ENCODE data around the gene NARS2.
A peak's percentile ranks its signal among the peaks of the same experiment; 100 is the strongest.

NARS2 gene

DNA sequence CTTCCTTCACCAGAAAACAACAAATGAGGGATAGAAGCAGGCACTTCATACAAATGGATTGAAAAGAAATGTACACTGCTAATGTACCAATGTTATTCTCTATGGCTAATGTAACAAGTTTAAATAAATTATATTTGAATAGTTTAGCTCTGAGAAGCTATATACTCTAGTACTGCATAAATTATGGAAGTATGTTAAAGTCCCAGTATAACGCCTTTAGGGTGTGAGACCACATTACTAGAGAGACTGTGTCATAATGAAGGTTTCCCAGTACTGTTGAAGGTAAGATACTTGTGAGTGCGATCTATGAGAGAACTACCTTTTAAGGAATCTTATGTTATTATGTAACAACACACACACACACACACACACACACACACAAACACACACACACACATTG lies 117.2 kb downstream of the NARS2 start:
- Histone ChIP-seq H3K36me3 (ENCODE audit: insufficient read depth, low read length) (peaks cover 29% of the 10 kb centered on the region), H3K27me3 (ENCODE audit: insufficient read depth, low read length) (no peaks in the 10 kb centered on the region), H3K4me2 (ENCODE audit: low read length) (no peak overlapping the region), H3K4me1 (ENCODE audit: insufficient read depth, low read length, severe bottlenecking) (peaks cover 14% of the 10 kb centered on the region), H4K20me1 (ENCODE audit: insufficient read depth, low read length) (no peaks in the 10 kb centered on the region), H3K9me3 (ENCODE audit: low read length) (no peaks in the 10 kb centered on the region), H2AFZ (ENCODE audit: low read length) (no peak overlapping the region), H3K9ac (ENCODE audit: low read length) (no peak overlapping the region), H3K27ac (ENCODE audit: low read depth, low read length, poor library complexity, severe bottlenecking) (no peak overlapping the region), H3K79me2 (ENCODE audit: insufficient read depth, low read length) (no peaks in the 10 kb centered on the region), H3K4me3 (ENCODE audit: low read depth, low read length, poor library complexity, severe bottlenecking) (no peak overlapping the region), H3F3A (ENCODE audit: insufficient read depth, low read length) (no peaks in the 10 kb centered on the region), H3K9me2 (ENCODE audit: low read depth, low read length) (no peaks in the 10 kb centered on the region)
- no peak for TF ChIP-seq EZH2 (IDR thresholded peaks at IDR 0.05; ENCODE audit: borderline replicate concordance, low read length)
- TF ChIP-seq, protein P1, sequence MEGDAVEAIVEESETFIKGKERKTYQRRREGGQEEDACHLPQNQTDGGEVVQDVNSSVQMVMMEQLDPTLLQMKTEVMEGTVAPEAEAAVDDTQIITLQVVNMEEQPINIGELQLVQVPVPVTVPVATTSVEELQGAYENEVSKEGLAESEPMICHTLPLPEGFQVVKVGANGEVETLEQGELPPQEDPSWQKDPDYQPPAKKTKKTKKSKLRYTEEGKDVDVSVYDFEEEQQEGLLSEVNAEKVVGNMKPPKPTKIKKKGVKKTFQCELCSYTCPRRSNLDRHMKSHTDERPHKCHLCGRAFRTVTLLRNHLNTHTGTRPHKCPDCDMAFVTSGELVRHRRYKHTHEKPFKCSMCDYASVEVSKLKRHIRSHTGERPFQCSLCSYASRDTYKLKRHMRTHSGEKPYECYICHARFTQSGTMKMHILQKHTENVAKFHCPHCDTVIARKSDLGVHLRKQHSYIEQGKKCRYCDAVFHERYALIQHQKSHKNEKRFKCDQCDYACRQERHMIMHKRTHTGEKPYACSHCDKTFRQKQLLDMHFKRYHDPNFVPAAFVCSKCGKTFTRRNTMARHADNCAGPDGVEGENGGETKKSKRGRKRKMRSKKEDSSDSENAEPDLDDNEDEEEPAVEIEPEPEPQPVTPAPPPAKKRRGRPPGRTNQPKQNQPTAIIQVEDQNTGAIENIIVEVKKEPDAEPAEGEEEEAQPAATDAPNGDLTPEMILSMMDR (IDR thresholded peaks at IDR 0.05; ENCODE audit: low read length), result no peak

DNA sequence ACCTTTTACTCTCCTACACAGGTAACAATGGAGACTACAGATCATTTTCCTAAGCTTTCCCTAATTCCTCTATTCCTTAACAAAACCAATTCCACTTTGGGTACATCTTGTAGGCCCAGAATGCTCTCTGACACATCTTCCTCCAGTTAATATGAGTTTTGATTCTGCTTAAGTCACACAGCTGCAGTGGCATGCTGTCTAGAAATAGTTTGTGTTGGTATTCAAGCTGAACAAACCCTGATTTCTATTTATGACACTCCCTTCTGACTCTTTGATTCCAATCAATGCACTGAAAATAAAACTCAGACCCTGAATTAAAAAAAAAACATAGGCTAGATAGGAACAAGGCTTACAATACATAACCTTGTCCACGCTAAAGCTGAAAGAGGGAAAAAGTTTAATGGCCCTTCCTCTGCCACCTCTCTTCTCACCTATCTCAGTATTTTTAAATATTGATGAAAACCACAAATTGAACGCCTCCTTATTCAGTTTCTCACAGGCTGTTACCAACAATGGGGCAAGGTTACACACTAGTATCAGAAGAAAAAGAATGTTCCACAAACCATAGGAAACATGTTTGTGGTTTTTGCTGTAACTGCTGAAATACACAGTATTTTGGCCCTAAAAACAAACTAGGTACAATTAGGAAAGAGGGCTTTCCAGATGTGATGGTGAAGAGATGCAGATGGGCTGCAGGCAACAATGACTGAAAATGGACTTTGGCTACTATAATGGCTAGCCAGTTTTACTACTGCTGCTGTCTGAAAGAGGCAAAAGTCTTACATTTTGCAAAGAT lies 121.3 kb downstream of the NARS2 start:
- TF ChIP-seq EZH2 (IDR thresholded peaks at IDR 0.05; ENCODE audit: borderline replicate concordance, low read length), result no peak
- Histone ChIP-seq H3K27ac (ENCODE audit: low read depth, low read length, poor library complexity, severe bottlenecking) (peak overlapping the region; percentile 60), H4K20me1 (ENCODE audit: insufficient read depth, low read length) (no peaks in the 10 kb centered on the region), H3K9ac (ENCODE audit: low read length) (no peak overlapping the region), H3K4me1 (ENCODE audit: insufficient read depth, low read length, severe bottlenecking) (peaks cover 14% of the 10 kb centered on the region), H3K4me2 (ENCODE audit: low read length) (peak overlapping the region; percentile 4; the same call in 1 of the 2 replicates), H2AFZ (ENCODE audit: low read length) (no peak overlapping the region), H3F3A (ENCODE audit: insufficient read depth, low read length) (no peaks in the 10 kb centered on the region), H3K9me3 (ENCODE audit: low read length) (no peaks in the 10 kb centered on the region), H3K4me3 (ENCODE audit: low read depth, low read length, poor library complexity, severe bottlenecking) (no peak overlapping the region), H3K9me2 (ENCODE audit: low read depth, low read length) (no peaks in the 10 kb centered on the region), H3K36me3 (ENCODE audit: insufficient read depth, low read length) (peaks cover 5% of the 10 kb centered on the region; the same call in 1 of the 2 replicates), H3K27me3 (ENCODE audit: insufficient read depth, low read length) (no peaks in the 10 kb centered on the region), H3K79me2 (ENCODE audit: insufficient read depth, low read length) (no peaks in the 10 kb centered on the region)

DNA sequence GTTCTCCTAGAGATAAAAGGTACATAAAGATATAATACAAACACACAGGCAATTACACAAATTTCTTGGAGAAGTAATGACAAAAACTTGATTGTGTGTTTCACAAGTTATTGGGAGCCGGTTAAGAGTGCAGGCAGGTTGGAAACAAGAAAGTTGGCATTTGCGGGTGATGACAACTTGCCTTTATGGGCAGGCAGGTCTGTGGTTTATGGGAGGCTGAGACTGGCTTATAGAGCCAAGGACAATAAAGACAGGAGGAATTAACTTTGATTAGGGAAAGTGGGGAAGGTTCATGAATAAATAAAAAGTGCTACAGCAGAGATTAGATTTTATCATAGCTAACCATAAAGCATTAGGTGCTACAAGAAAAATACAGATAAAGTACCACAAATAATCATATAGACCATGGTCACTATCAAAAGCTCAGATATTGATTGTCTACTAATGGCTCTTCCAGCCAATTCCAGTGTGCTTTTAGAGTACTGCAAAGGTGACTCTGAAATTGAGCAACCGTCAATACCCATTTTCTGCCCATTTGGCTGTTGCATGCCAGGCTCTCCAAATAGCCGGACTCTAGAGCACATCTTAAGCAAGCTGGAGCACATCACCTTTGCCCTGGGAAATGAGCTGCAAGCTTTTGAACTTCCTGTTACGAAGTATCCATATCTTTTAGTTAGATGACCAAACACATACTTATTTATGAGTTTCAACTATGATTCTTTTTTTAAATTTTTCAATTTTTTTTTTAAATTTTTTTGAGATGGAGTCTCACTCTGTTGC lies 123.1 kb downstream of the NARS2 start:
- H3K36me3 ChIP-seq (ENCODE audit: insufficient read depth, low read length), result peaks cover under 1% of the 10 kb centered on the region; the same call in 1 of the 2 replicates
- peaks cover 14% of the 10 kb centered on the region for H3K4me1 ChIP-seq (ENCODE audit: insufficient read depth, low read length, severe bottlenecking)
- H4K20me1 ChIP-seq (ENCODE audit: insufficient read depth, low read length), result no peaks in the 10 kb centered on the region
- no peak overlapping the region for H3K4me3 ChIP-seq (ENCODE audit: low read depth, low read length, poor library complexity, severe bottlenecking)
- H3F3A ChIP-seq (ENCODE audit: insufficient read depth, low read length), result no peaks in the 10 kb centered on the region
- H3K27me3 ChIP-seq (ENCODE audit: insufficient read depth, low read length), result no peaks in the 10 kb centered on the region
- H2AFZ ChIP-seq (ENCODE audit: low read length), result no peak overlapping the region
- no peak overlapping the region for H3K4me2 ChIP-seq (ENCODE audit: low read length)
- TF ChIP-seq, protein P1 (IDR thresholded peaks at IDR 0.05; ENCODE audit: low read length), result no peak
- no peak for TF ChIP-seq EZH2 (IDR thresholded peaks at IDR 0.05; ENCODE audit: borderline replicate concordance, low read length)
- no peaks in the 10 kb centered on the region for H3K9me3 ChIP-seq (ENCODE audit: low read length)
- H3K9ac ChIP-seq (ENCODE audit: low read length), result no peak overlapping the region
- H3K27ac ChIP-seq (ENCODE audit: low read depth, low read length, poor library complexity, severe bottlenecking), result no peak overlapping the region
- no peaks in the 10 kb centered on the region for H3K9me2 ChIP-seq (ENCODE audit: low read depth, low read length)
- H3K79me2 ChIP-seq (ENCODE audit: insufficient read depth, low read length), result no peaks in the 10 kb centered on the region
